Stimulated activated CD4-positive, alpha-beta T cell treated with anti-CD3 and anti-CD28 coated beads, Interleukin-15, amount 100 ng/mL, for 1 hour (primary cell): ENCODE results near the gene GABARAPL1.
"Not testable (repeated sequence)": the region's sequence is repeated elsewhere in the genome, so short reads cannot be mapped to it uniquely, and the experiment has no call there.

ENCODE experiments used
- DNase-seq, 2 donors: peaks; one replicate each; pipeline ENCODE4 v3.0.0-alpha.2; 2020; ENCODE audit warnings: low read depth in 1 of 2, low spot score in 1 of 2

The GABARAPL1 gene

DNA sequence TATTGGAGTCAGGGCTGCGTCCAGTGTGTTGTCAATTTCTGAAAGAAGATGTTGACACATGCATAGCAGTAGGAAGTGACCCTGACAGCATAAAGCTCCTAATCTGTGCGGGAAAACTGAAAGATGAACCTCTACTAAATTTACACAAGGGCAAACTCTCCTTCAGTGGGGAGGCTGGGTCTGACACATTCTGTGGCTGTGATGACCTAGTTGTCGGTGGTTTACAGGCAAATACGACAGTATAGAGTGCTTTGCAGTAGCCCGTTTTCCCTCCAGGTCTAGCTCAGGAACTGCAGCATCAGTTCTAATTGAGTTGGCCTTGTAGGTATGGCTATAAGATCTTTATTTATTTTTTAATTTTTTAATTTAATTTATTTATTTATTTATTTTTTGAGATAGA, 14.8 kb upstream of the GABARAPL1 start:
- no peak for DNase-seq

DNA sequence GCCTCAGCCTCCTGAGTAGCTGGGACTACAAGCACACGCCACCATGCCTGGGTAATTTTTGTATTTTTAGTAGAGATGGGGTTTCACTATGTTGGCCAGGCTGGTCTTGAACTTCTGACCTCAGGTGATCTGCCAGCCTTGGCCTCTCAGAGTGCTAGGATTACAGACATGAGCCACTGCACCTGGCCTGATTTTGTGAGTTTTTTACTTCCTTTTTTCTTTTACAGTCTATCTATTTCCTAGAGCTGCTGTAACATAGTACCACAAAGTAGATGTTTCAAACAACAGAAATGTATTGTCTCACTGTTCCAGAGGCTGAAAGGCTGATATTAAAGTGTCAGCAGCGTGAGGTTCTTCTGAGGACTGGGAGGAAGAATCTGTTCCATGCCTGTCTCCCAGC, 8.2 kb upstream of the GABARAPL1 start:
- not testable (repeated sequence) for DNase-seq

- no peak for DNase-seq
Measured at GRCh38 chr12:10205220-10205807, 7.4 kb upstream of the GABARAPL1 start.

DNA sequence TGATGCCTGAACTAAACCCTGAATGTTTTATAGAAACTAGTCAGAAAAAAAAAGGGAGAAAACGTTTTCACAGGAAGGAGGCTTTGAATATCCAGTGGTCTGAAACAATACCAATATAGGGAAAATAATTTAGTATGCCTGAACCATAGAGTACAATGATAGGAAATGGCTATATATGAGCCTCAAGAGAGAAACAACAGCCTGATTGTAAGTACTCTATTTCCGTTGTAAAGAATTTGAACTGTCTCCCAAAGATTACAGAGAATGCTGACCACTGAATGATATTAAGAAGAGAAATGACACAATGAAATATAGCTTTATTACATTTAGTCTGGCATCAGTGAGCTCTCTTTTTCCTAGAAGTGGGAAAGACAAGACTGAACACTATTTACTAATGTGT, 5.5 kb upstream of the GABARAPL1 start:
- DNase-seq, result no peak

DNA sequence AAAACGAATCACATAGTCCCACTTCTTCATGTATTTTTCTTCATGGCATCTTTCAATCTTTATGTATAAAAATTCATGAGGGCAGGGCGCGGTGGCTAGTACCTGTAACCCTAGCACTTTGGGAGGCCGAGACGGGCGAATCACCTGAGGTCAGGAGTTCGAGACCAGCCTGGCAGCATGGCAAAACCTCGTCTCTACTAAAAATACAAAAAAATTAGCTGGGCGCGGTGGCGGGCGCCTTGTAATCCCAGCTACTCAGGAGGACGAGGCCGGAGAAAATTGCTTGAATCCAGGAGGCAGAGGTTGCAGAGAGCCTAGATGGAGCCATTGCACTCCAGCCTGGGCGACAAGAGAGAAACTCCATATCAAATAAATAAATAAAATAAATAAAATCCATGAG, 2.5 kb upstream of the GABARAPL1 start:
- DNase-seq, result no peak

- no peak for DNase-seq
Measured at GRCh38 chr12:10211101-10211939, 1.4 kb upstream of the GABARAPL1 start.

- DNase-seq, result peak; percentile 53 to 78
Measured at GRCh38 chr12:10211940-10212738, 538 bp upstream of the GABARAPL1 start.

GRCh38 chr12:10213168-10214135, 775 bp downstream of the GABARAPL1 start:
- peak; percentile 36 to 59 for DNase-seq

DNA sequence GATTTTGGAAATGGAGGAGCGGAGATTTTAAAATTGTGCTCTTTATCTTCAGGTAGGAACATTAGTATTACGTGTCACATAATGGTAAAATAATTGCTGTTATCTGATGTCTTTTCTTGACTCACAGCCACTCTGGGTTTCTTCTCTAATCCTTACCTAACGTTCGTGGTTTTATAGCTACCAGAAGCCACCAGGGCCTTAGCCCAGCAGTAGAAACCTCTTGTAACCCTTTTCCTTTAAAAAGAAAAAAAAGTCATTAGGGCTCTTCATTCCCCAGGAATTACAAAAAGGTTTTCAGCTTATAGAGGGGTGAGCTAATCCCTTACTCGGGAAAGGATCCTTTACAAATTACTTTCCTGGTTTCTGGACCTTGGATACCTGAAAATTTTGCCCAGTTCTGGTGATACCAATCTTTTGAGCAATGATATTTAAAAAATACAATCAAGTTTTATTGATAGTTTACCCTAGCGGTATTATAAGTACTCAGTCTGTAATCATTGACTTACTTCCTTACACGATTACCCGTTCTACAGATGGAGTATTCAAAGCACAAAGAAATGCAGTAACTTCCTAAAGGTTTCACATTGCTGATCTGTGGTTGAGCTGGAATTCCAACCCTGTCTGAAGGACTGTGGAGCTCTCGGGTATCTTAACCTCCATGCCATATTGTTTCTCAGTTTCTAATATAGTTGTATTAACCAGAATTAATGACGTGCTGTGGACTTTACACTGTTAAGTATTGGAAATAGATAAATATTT, 1.6 kb downstream of the GABARAPL1 start:
- DNase-seq, result no peak

GRCh38 chr12:10214895-10215267, 2.2 kb downstream of the GABARAPL1 start:
- DNase-seq, result no peak

GRCh38 chr12:10215436-10215835, 2.8 kb downstream of the GABARAPL1 start:
- DNase-seq, result no peak

- DNase-seq, result not testable (repeated sequence)
Measured at GRCh38 chr12:10215946-10216345, 3.3 kb downstream of the GABARAPL1 start.

DNA sequence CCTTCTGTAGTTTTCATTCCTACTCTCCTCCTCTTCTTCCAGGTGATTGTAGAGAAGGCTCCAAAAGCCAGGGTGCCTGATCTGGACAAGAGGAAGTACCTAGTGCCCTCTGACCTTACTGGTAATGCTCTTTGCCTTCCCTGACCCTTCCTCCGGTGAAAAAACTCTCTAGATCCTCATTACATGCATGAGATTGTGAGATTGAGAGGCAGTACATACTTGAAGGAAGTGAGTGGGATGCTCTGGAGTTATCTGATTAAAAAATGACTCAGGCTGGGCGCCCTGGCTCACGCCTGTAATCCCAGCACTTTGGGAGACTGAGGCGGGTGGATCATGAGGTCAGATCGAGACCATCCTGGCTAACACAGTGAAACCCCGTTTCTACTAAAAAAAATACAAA, 5.3 kb downstream of the GABARAPL1 start:
- no peak for DNase-seq

GRCh38 chr12:10220398-10221077, 7.9 kb downstream of the GABARAPL1 start:
- no peak for DNase-seq

- DNase-seq, result no peak
Measured at GRCh38 chr12:10221846-10222245, 9.2 kb downstream of the GABARAPL1 start.

DNA sequence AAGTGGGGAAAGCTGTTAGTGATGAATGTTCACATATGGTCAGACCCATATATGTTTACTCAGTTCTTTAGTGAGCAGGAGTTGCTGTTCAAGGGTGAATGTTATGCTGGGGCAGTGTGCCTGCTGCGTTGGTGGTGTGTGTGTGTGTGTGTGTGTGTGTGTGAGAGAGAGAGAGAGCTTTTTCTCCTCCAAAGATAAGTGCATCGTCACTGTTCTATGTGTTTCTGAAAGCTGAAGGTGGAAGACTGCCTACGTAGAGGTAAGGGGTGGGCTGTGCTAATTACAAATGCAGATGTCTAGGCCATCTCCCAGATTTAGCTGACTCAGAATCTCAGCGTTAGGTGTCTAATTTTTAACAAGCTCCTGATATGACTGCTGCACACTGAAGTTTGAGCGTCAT, 10.5 kb downstream of the GABARAPL1 start:
- DNase-seq, result no peak

DNA sequence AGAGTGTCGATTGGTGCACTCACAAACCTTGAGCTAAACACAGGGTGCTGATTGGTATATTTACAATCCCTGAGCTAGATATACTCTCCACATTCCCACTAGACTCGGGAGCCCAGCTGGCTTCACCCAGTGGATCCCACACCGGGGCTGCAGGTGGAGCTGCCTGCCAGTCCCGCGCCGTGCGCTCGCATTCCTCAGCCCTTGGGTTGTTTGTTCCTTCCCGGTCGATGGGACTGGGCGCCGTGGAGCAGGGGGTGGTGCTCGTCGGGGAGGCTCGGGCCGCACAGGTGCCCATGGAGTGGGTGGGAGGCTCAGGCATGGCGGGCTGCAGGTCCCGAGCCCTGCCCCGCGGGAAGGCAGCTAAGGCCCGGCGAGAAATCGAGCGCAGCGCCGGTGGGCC, 12.7 kb downstream of the GABARAPL1 start:
- DNase-seq, result not testable (repeated sequence)

- DNase-seq, result no peak
Measured at GRCh38 chr12:10226086-10226485, 13.4 kb downstream of the GABARAPL1 start.

DNA sequence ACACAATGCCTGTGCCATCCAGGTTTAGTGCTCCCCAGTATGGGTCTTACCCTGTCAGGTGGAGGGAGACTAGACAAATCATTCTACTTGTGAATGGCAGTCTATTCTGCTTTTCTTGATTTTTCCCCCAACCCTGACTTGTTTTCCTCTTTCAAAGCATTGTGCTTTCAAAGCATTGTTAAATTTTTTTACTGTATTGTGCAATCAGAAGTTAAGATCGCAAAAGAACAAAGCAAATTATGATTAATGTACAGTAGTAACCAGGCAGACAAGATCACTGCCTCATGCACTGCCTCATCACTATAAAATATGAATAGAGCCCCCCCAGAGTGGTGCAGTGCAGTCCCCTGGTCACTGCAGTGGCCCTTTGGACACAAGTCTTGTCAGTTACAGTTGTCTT, 14.1 kb downstream of the GABARAPL1 start:
- DNase-seq, result no peak

DNA sequence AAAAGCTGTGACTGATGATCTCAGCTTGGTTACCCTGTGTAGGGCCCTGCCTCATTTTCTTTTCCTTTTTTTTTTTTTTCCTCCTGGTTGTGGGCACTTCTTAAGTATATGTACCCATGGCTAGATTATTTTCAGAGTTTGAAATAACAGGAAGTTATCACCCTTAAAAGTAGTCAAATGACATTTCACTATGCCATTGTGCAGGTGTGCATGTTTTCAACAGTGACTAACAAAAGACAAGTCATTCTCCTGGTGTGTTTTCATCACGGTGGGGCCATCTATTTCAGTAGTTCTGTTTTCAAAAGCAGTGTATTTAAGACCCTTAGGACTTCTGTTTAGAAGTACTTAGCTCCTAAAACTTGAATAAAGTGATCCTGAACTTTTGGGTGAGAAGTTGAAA, 15.0 kb downstream of the GABARAPL1 start:
- no peak for DNase-seq
